H1 (cell line): ENCODE results near the gene MBOAT2. TPM values are rescaled to one million over a fixed set of nuclear protein-coding genes. Genes with fewer than 3 reads are reported as not detected.

Source experiments
- CTCF ChIA-PET: fragments of 300-600 bp; sonication (Branson Sonifier 250); formaldehyde crosslinking; loops from one replicate; lab custom pipeline; 2021; ENCODE audit not compliant: partially characterized antibody; lab: Charles Lee
- POLR2A ChIA-PET: fragments of 300-600 bp; sonication (Branson Sonifier 250); formaldehyde crosslinking; loops from one replicate; lab custom pipeline; 2021; ENCODE audit warnings: inconsistent platforms; ENCODE audit not compliant: partially characterized antibody; lab: Charles Lee
- DNase-seq, 2 experiments: peaks; one replicate each; pipeline versions ENCODE4 v3.0.0 to v3.0.0-alpha.2; 2010 to 2022; ENCODE audit warnings: low spot score in 2 of 2, low read depth in 1 of 2, mixed read lengths in 1 of 2
- FAIRE-seq: peaks from 2 replicates; lab custom pipeline; 2011; peaks lifted over from hg19 to GRCh38; lab: Jason Lieb, UNC
- H2AFZ ChIP-seq: 2 replicates; pipeline ENCODE4 v1.8.1; 2012; ENCODE audit warnings: low read length, inconsistent platforms
- H2AK5ac ChIP-seq: 2 replicates; pipeline ENCODE4 v1.6.1; 2013; ENCODE audit warnings: low read depth, low read length
- H2BK120ac ChIP-seq: replicated peaks from 2 replicates; pipeline ENCODE3; 2013; ENCODE audit warnings: low read depth, low read length, inconsistent platforms
- H2BK12ac ChIP-seq: 2 replicates; pipeline ENCODE4 v1.6.1; 2013; ENCODE audit warnings: low read depth, low read length
- H2BK15ac ChIP-seq: 2 replicates; pipeline ENCODE4 v1.6.1; 2013; ENCODE audit warnings: low read length
- H2BK20ac ChIP-seq: 2 replicates; pipeline ENCODE4 v1.6.1; 2013; ENCODE audit warnings: low read length
- H2BK5ac ChIP-seq: 2 replicates; pipeline ENCODE4 v1.6.1; 2013; ENCODE audit warnings: low read depth, low read length
- H3K14ac ChIP-seq: 2 replicates; pipeline ENCODE4 v1.6.1; 2013; ENCODE audit warnings: inconsistent platforms; ENCODE audit not compliant: insufficient read length
- H3K18ac ChIP-seq: 2 replicates; pipeline ENCODE4 v1.6.1; 2013; ENCODE audit warnings: low read length; ENCODE audit errors: extremely low read depth
- H3K23ac ChIP-seq: 2 replicates; pipeline ENCODE4 v1.6.1; 2013; ENCODE audit warnings: inconsistent platforms; ENCODE audit not compliant: insufficient read length
- H3K23me2 ChIP-seq: 2 replicates; pipeline ENCODE4 v1.6.1; 2013; ENCODE audit warnings: low read depth, low read length
- H3K27ac ChIP-seq: 2 replicates; pipeline ENCODE4 v1.6.1; 2011; ENCODE audit warnings: low read depth, low read length, inconsistent platforms
- H3K27me3 ChIP-seq, 4 experiments: replicated peaks in 1 of 4; 1 replicate in 1 of 4; 2 replicates in 3 of 4; pipeline versions ENCODE4 v1.6.1 to v1.8.1; 2011 to 2013; ENCODE audit warnings: low read length in 3 of 4, mild to moderate bottlenecking in 3 of 4, inconsistent platforms in 2 of 4, mixed read lengths in 2 of 4, moderate library complexity in 1 of 4; ENCODE audit not compliant: control insufficient read depth in 3 of 4, insufficient read depth in 3 of 4; ENCODE audit errors: extremely low read depth in 1 of 4
- H3K36me3 ChIP-seq, 4 experiments: 2 replicates each; pipeline versions ENCODE4 v1.6.1 to v1.8.1; 2011 to 2013; ENCODE audit warnings: mild to moderate bottlenecking in 4 of 4, low read length in 3 of 4, moderate library complexity in 2 of 4, control low read depth in 1 of 4, inconsistent platforms in 1 of 4; ENCODE audit not compliant: insufficient read depth in 4 of 4, control insufficient read depth in 2 of 4
- H3K4ac ChIP-seq: replicated peaks from 2 replicates; pipeline ENCODE3; 2013; ENCODE audit warnings: low read length, low read depth, mixed read lengths, inconsistent platforms; ENCODE audit not compliant: insufficient read length
- H3K4me1 ChIP-seq, 4 experiments: replicated peaks in 1 of 4; 1 replicate in 1 of 4; 2 replicates in 3 of 4; pipeline versions ENCODE4 v1.6.1 to v1.8.1; 2011 to 2013; ENCODE audit warnings: low read length in 3 of 4, inconsistent platforms in 2 of 4, mixed read lengths in 1 of 4; ENCODE audit not compliant: insufficient read depth in 4 of 4, control insufficient read depth in 3 of 4
- H3K4me2 ChIP-seq, 2 experiments: 2 replicates each; pipeline versions ENCODE4 v1.6.1 to v1.8.1; 2011 to 2013; ENCODE audit warnings: low read depth in 2 of 2, low read length in 2 of 2, control low read depth in 1 of 2, inconsistent platforms in 1 of 2, mild to moderate bottlenecking in 1 of 2; ENCODE audit not compliant: insufficient read depth in 1 of 2
- H3K4me3 ChIP-seq, 4 experiments: fragments of 200-600, 300-600 bp in 1 of 4; sonication (generic), shearing (Covaris generic), sonication (Bioruptor Twin) in 1 of 4; 2 replicates each; pipeline versions ENCODE4 v1.5.1 to v1.8.1; 2011 to 2016; ENCODE audit warnings: low read length in 4 of 4, low read depth in 3 of 4, control low read depth in 2 of 4, inconsistent platforms in 2 of 4, mild to moderate bottlenecking in 2 of 4, mixed read lengths in 1 of 4, moderate library complexity in 1 of 4; ENCODE audit not compliant: insufficient read depth in 2 of 4; ENCODE audit errors: extremely low read depth in 1 of 4
- H3K56ac ChIP-seq: replicated peaks from 2 replicates; pipeline ENCODE3; 2013; ENCODE audit warnings: low read depth, mild to moderate bottlenecking, mixed read lengths, low read length, inconsistent platforms; ENCODE audit not compliant: insufficient read length
- H3K79me1 ChIP-seq: 2 replicates; pipeline ENCODE4 v1.6.1; 2013; ENCODE audit warnings: low read depth, low read length, control low read depth
- H3K79me2 ChIP-seq, 2 experiments: 2 replicates each; pipeline versions ENCODE4 v1.6.1 to v1.8.1; 2012 to 2013; ENCODE audit warnings: low read length in 2 of 2, mild to moderate bottlenecking in 2 of 2, inconsistent platforms in 1 of 2; ENCODE audit not compliant: insufficient read depth in 2 of 2, control insufficient read depth in 1 of 2
- H3K9ac ChIP-seq, 4 experiments: replicated peaks in 1 of 4; 1 replicate in 1 of 4; 2 replicates in 3 of 4; pipeline versions ENCODE4 v1.6.1 to v1.8.1; 2011 to 2013; ENCODE audit warnings: low read depth in 3 of 4, low read length in 3 of 4, control low read depth in 2 of 4, mild to moderate bottlenecking in 2 of 4, moderate library complexity in 2 of 4, inconsistent platforms in 1 of 4; ENCODE audit errors: extremely low read depth in 1 of 4
- H3K9me3 ChIP-seq, 2 experiments: 2 replicates each; pipeline versions ENCODE4 v1.6.1 to v1.8.1; 2012 to 2013; ENCODE audit warnings: mild to moderate bottlenecking in 2 of 2, moderate library complexity in 2 of 2, control low read depth in 1 of 2, inconsistent platforms in 1 of 2, low read depth in 1 of 2, low read length in 1 of 2, mixed read lengths in 1 of 2; ENCODE audit not compliant: insufficient read depth in 2 of 2
- H4K20me1 ChIP-seq, 2 experiments: replicated peaks in 1 of 2; 2 replicates each; pipeline versions ENCODE3 to v1.8.1; 2011 to 2013; ENCODE audit warnings: inconsistent platforms in 2 of 2, low read length in 2 of 2, mild to moderate bottlenecking in 1 of 2; ENCODE audit not compliant: insufficient read depth in 2 of 2, control insufficient read depth in 1 of 2
- H4K5ac ChIP-seq: 2 replicates; pipeline ENCODE4 v1.6.1; 2013; ENCODE audit warnings: low read length, low read depth, mixed read lengths, inconsistent platforms; ENCODE audit not compliant: insufficient read length
- H4K8ac ChIP-seq: 2 replicates; pipeline ENCODE4 v1.8.0; 2013; ENCODE audit warnings: mild to moderate bottlenecking, moderate library complexity, low read length, inconsistent platforms; ENCODE audit not compliant: insufficient read depth; ENCODE audit errors: extremely low read depth
- H4K91ac ChIP-seq: replicated peaks from 2 replicates; pipeline ENCODE3; 2013; ENCODE audit warnings: low read length, mixed read lengths, inconsistent platforms; ENCODE audit not compliant: insufficient read length
- CBX8 ChIP-seq: fragments of 300-800, 300-1000 bp; sonication (generic); IDR thresholded peaks from 2 replicates; pipeline ENCODE4 v1.7.1; 2016; ENCODE audit warnings: low read depth, low read length, borderline replicate concordance
- CHD2 ChIP-seq: IDR thresholded peaks from 2 replicates; pipeline ENCODE4 v1.6.1; 2012; ENCODE audit warnings: low read length, improper control_type of control experiment
- GABPA ChIP-seq: IDR thresholded peaks from 2 replicates; pipeline ENCODE4 v1.6.1; 2011; ENCODE audit warnings: mild to moderate bottlenecking, low read length, moderate library complexity, borderline replicate concordance; ENCODE audit not compliant: insufficient read depth
- JUN ChIP-seq: IDR thresholded peaks from 2 replicates; pipeline ENCODE4 v1.6.1; 2011; ENCODE audit warnings: low read depth, mild to moderate bottlenecking, improper control_type of control experiment, low read length
- POLR2AphosphoS5 ChIP-seq: IDR thresholded peaks from 2 replicates; pipeline ENCODE4 v1.6.1; 2011; ENCODE audit warnings: low read depth, low read length
- RAD21 ChIP-seq, 2 experiments: IDR thresholded peaks in 1 of 2; conservative IDR thresholded peaks in 1 of 2; 2 replicates each; pipeline ENCODE4 v1.6.1; 2011; ENCODE audit warnings: low read depth in 2 of 2, low read length in 2 of 2, improper control_type of control experiment in 1 of 2, inconsistent platforms in 1 of 2, mild to moderate bottlenecking in 1 of 2, moderate library complexity in 1 of 2
- SAP30 ChIP-seq: fragments of 300-600 bp; sonication (generic); IDR thresholded peaks from 2 replicates; pipeline ENCODE4 v1.7.1; 2012; ENCODE audit warnings: low read length, moderate library complexity, mild to moderate bottlenecking, inconsistent platforms; ENCODE audit not compliant: insufficient read depth, insufficient replicate concordance
- SIRT6 ChIP-seq: IDR thresholded peaks from one replicate; pipeline ENCODE4 v1.7.1; 2012; ENCODE audit warnings: low read length, inconsistent platforms
- WGBS, 2 experiments: shearing (Covaris generic) in 1 of 2; methylation state at CpG; one replicate each; pipeline versions ENCODE4 v1.1.6 to v1.1.7; 2013 to 2015; ENCODE audit warnings: low lambda C conversion rate in 2 of 2, mixed read lengths in 2 of 2, inconsistent platforms in 1 of 2, low coverage in 1 of 2, missing lambda C conversion rate in 1 of 2; ENCODE audit not compliant: insufficient replicate concordance in 2 of 2, insufficient coverage in 1 of 2, insufficient read length in 1 of 2; ENCODE audit errors: extremely low coverage in 1 of 2, missing lambda C conversion rate in 1 of 2; 5-methylcytosine and 5-hydroxymethylcytosine counted together
- polyA plus RNA-seq, 7 experiments: library from polyadenylated mRNA; depleted of rRNA in 3 of 7; stranded (reverse) in 5 of 7; unstranded in 2 of 7; fragments of >200 nt in 5 of 7; fragments of 200-250 nt in 2 of 7; gene quantifications; 1 replicate in 5 of 7; 2 replicates in 1 of 7; 4 replicates in 1 of 7; pipeline versions ENCODE4 v1.2.1 to v1.2.3, GENCODE V29; 2011 to 2013; ENCODE audit warnings: missing spikeins in 2 of 7, mixed read lengths in 2 of 7
- total RNA-seq: library from RNA; stranded (reverse); fragmentation: NEBNext Ultra II Directional; extraction: Animal tissue kit (Norgen Biotek cat#: 25700); gene quantifications from 2 replicates; pipeline ENCODE4 v1.2.1, GENCODE V29; 2021
- TF ChIP-seq, protein P1 (sequence below): IDR thresholded peaks from 2 replicates; pipeline ENCODE4 v1.6.1; 2012; ENCODE audit warnings: inconsistent platforms

The MBOAT2 gene
- total and polyA plus RNA-seq, 2 of the 8 experiments (the other 6 are each of a cell fraction or from before 2014, with no cell fraction given): 11.2 to 23.4 TPM

DNA sequence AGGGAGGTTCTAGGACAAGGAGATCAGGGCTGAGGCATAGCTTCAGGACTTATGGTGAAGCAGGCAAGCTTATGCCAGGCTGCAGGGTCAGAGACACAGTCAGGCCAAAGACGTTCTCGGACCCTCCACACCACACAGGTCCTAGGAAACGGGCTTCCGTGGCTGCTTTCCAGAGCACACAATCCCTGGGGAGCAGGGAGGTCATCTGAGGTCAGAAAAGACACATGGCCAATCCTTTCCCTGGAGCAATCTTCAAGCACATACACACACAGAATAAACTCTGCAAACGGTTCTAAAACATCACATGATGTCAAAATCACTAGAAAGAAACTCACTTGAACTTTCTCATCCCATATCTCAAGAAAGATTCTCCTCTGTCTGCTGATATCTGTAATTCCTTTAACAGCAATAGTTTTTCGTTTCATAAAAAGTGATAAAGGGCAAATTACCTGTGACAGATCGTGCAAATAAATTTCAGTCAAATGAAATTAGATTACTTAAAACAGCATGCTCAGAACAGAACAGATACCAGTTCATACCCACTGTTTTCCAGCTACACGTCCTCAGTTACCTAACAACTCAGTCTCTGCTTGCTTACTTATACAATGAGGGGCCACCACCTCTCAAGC is 63.9 kb downstream of the MBOAT2 start:
- Histone ChIP-seq H3K14ac (no peak overlapping the region), H4K20me1 (peaks cover 0 to 1% of the 10 kb centered on the region in 2 experiments), H3K9ac (no peak overlapping the region), H2BK120ac (no peak overlapping the region), H3K4me2 (no peak overlapping the region), H3K27ac (no peak overlapping the region), H2BK15ac (no peak overlapping the region), H3K4me3 (no peak overlapping the region), H3K23me2 (no peaks in the 10 kb centered on the region), H2BK12ac (no peak overlapping the region), H3K79me1 (no peaks in the 10 kb centered on the region), H4K8ac (no peak overlapping the region), H3K27me3 (no peaks in the 10 kb centered on the region), H3K18ac (no peak overlapping the region), H3K4ac (no peak overlapping the region), H3K56ac (no peak overlapping the region), H4K5ac (no peak overlapping the region), H3K36me3 (peaks cover 0 to 6% (median 0%) of the 10 kb centered on the region in 4 experiments; a peak in 2 of 8 replicates), H2AFZ (no peak overlapping the region), H2BK5ac (no peak overlapping the region), H3K9me3 (no peaks in the 10 kb centered on the region), H4K91ac (no peak overlapping the region), H3K23ac (no peak overlapping the region), H2BK20ac (no peak overlapping the region), H3K4me1 (peaks cover 1 to 5% (median 4%) of the 10 kb centered on the region in 4 experiments; a peak in 3 of 7 replicates), H2AK5ac (no peak overlapping the region), H3K79me2 (no peaks in the 10 kb centered on the region)
- TF ChIP-seq CBX8 (no peak), RAD21 (IDR thresholded peaks at IDR 0.05 in 1 of 2, conservative IDR thresholded peaks at IDR 0.05 in 1 of 2; ENCODE audit: low read depth in 2 of 2, low read length in 2 of 2) (no peak), GABPA (no peak), CHD2 (no peak), POLR2AphosphoS5 (no peak), SAP30 (no peak), JUN (no peak), SIRT6 (no peak)
- TF ChIP-seq, protein P1, sequence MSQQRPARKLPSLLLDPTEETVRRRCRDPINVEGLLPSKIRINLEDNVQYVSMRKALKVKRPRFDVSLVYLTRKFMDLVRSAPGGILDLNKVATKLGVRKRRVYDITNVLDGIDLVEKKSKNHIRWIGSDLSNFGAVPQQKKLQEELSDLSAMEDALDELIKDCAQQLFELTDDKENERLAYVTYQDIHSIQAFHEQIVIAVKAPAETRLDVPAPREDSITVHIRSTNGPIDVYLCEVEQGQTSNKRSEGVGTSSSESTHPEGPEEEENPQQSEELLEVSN: no peak
- no peak for DNase-seq
- CTCF ChIA-PET: no interaction called here
- no peak for FAIRE-seq
- 87% methylated on average over 8 of the region's 8 CpGs; no CpG with 5 or more reads in 1 of the 2 experiments for WGBS, 2 experiments
- POLR2A ChIA-PET: no interaction called here
